Right lobe of liver (tissue), 6 donors: Measurements from ENCODE around the gene GHSR. TPM values are rescaled to one million over a fixed set of nuclear protein-coding genes. Genes with fewer than 3 reads are reported as not detected.
A peak's percentile ranks its signal among the peaks of the same experiment; 100 is the strongest.
"Not testable (repeated sequence)": the region's sequence is repeated elsewhere in the genome, so short reads cannot be mapped to it uniquely, and the experiment has no call there.

Experiments used
- ATAC-seq, 4 donors: fragments of 200-7000 bp; cut with Tn5 transposase; one replicate each; pipeline ENCODE4 v1.9.1; 2020; ENCODE audit warnings: mild to moderate bottlenecking in 4 of 4, moderate library complexity in 4 of 4
- DNase-seq, 3 donors: peaks; one replicate each; pipeline ENCODE4 v3.0.0-alpha.2; 2020
- H3K27ac ChIP-seq, 3 donors: fragments of 200-600 bp; one replicate each; pipeline ENCODE4 v1.8.0; 2022
- H3K27me3 ChIP-seq, 2 donors: fragments of 200-600 bp; one replicate each; pipeline ENCODE4 v1.8.0; 2022
- H3K36me3 ChIP-seq, 4 donors: fragments of 200-600 bp; sonication (generic) in 1 of 4; one replicate each; pipeline versions ENCODE4 v1.5.1 to v1.8.0; 2017 to 2022; ENCODE audit warnings: control low read depth in 1 of 4
- H3K4me1 ChIP-seq, 4 donors: fragments of 200-600 bp; sonication (generic) in 1 of 4; one replicate each; pipeline versions ENCODE4 v1.5.1 to v1.8.0; 2017 to 2022; ENCODE audit warnings: control low read depth in 1 of 4
- H3K4me3 ChIP-seq, 3 donors: fragments of 200-600 bp; one replicate each; pipeline ENCODE4 v1.8.0; 2022
- H3K9me3 ChIP-seq, 4 donors: fragments of 200-600 bp; sonication (generic) in 1 of 4; one replicate each; pipeline versions ENCODE4 v1.5.1 to v1.8.0; 2017 to 2022; ENCODE audit warnings: control low read depth in 1 of 4
- POLR2A ChIP-seq: fragments of 450-650 bp; IDR thresholded peaks from one replicate; pipeline ENCODE4 v1.6.1; 2017; ENCODE audit warnings: antibody characterized with exemption, mild to moderate bottlenecking
- WGBS: methylation state at CpG from one replicate; pipeline ENCODE4 v1.1.6; 2018; ENCODE audit warnings: low coverage, low lambda C conversion rate; ENCODE audit not compliant: insufficient coverage; ENCODE audit errors: missing lambda C conversion rate; 5-methylcytosine and 5-hydroxymethylcytosine counted together
- intact Hi-C, 2 donors: fragments of 100-400 bp; cut with DNase I; formaldehyde crosslinking; loops; one replicate each; pipeline versions ENCODE4 v1.11.2 to v1.14.1; 2022
- long read RNA-seq: library from polyadenylated mRNA; unstranded; transcript quantifications from one replicate; pipeline ENCODE4 v2.0.0, GENCODE V29; 2019
- total RNA-seq, 6 experiments: library from RNA; depleted of rRNA in 2 of 6; stranded (reverse); fragments of >200 nt in 2 of 6; fragmentation: NEBNext Ultra II Directional in 3 of 6; extraction: Animal tissue kit (Norgen Biotek cat#: 25700) in 3 of 6; gene quantifications; one replicate each; pipeline versions ENCODE4 v1.1.0 to v1.2.4, GENCODE V29; 2016 to 2023
- TF ChIP-seq, protein P1 (sequence below), 4 donors: fragments of 200-600 bp in 3 of 4; fragments of 450-650 bp in 1 of 4; IDR thresholded peaks; one replicate each; pipeline versions ENCODE4 v1.5.1 to v1.8.0; 2016 to 2022; ENCODE audit warnings: antibody characterized with exemption in 4 of 4, mild to moderate bottlenecking in 2 of 4
- donor health status: DM: no; HTN: yes; CAD: no.
- donor health status: DM: no; HTN: no; CAD: no.
- donor health status: DM: no; HTN: no; CAD: no.
- donor health status: DM: no; HTN: yes; CAD: no.
- donor health status: DM: no; HTN: yes; CAD: no.

Gene GHSR, protein sequence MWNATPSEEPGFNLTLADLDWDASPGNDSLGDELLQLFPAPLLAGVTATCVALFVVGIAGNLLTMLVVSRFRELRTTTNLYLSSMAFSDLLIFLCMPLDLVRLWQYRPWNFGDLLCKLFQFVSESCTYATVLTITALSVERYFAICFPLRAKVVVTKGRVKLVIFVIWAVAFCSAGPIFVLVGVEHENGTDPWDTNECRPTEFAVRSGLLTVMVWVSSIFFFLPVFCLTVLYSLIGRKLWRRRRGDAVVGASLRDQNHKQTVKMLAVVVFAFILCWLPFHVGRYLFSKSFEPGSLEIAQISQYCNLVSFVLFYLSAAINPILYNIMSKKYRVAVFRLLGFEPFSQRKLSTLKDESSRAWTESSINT
- total RNA-seq = not detected
- long read RNA-seq = 0 reads

DNA sequence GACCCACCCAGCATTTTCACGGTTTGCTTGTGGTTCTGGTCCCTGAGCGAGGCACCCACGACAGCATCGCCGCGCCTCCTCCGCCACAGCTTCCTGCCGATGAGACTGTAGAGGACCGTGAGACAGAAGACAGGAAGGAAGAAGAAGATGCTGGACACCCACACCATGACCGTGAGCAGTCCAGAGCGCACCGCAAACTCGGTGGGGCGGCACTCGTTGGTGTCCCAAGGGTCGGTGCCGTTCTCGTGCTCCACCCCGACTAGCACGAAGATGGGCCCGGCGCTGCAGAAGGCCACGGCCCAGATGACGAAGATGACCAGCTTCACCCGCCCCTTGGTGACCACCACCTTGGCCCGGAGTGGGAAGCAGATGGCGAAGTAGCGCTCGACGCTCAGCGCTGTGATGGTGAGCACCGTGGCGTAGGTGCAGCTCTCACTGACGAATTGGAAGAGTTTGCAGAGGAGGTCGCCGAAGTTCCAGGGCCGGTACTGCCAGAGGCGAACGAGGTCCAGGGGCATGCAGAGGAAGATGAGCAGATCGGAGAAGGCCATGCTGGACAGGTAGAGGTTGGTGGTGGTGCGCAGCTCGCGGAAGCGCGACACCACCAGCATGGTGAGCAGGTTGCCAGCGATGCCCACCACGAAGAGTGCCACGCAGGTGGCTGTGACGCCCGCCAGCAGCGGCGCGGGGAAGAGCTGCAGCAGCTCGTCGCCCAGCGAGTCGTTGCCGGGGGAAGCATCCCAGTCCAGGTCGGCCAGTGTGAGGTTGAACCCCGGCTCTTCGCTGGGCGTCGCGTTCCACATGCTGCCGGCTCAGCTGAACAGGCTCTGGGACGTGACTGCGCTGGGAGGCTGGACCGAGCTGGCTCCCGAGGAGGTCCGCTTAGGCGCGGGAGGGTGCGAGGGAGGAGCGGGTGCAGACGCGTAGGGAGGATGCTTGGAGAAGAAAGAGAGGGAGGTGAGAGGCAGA lies at the start of gene GHSR:
Gene GHSR, minus strand, starts transcription at position 846 of the 969 bp plus-strand sequence. Its CDS starts 43 bp downstream, at position 803.
- Histone ChIP-seq H3K4me3 (no peak within 1 kb of the TSS), H3K27me3 (peaks cover 0 to 11% of the 10 kb centered on the region in 2 donors), H3K36me3 (no peaks in the 10 kb centered on the region), H3K27ac (no peak within 1 kb of the TSS), H3K4me1 (no peaks in the 10 kb centered on the region), H3K9me3 (peaks cover 0 to 4% (median 0%) of the 10 kb centered on the region in 4 donors)
- ATAC-seq (peak in 1 of 4 donors; percentile 25), DNase-seq (peak in 1 of 3 donors; percentile 51)
- 2% methylated on average over 38 of the region's 76 CpGs for WGBS
- intact Hi-C loops = no loop called here
- no peak for TF ChIP-seq POLR2A
- TF ChIP-seq, protein P1, sequence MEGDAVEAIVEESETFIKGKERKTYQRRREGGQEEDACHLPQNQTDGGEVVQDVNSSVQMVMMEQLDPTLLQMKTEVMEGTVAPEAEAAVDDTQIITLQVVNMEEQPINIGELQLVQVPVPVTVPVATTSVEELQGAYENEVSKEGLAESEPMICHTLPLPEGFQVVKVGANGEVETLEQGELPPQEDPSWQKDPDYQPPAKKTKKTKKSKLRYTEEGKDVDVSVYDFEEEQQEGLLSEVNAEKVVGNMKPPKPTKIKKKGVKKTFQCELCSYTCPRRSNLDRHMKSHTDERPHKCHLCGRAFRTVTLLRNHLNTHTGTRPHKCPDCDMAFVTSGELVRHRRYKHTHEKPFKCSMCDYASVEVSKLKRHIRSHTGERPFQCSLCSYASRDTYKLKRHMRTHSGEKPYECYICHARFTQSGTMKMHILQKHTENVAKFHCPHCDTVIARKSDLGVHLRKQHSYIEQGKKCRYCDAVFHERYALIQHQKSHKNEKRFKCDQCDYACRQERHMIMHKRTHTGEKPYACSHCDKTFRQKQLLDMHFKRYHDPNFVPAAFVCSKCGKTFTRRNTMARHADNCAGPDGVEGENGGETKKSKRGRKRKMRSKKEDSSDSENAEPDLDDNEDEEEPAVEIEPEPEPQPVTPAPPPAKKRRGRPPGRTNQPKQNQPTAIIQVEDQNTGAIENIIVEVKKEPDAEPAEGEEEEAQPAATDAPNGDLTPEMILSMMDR (IDR thresholded peaks at IDR 0.05) = no peak

DNA sequence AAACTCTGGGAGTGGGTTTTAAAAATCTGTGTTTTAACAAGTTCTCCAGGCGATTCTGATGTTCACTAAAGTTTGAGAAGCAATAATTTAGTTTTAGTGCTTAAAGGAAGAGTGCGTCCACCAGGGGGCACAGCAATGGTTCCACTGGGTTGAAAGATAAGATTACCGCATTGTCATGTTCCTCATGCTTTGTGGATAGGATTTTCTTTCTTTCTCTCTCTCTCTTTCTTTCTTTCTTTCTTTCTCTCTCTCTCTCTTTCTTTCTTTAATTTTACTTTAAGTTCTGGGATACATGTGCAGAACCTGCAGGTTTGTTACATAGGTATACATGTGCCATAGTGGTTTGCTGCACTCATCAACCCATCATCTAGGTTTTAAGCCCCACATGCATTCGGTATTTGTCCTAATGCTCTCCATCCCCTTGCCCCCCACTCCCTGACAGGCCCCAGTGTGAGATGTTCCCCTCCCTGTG lies 42.0 kb upstream of the GHSR start:
- not testable (repeated sequence) for H3K27ac ChIP-seq, H3K27me3 ChIP-seq, H3K9me3 ChIP-seq, H3K4me1 ChIP-seq, H3K36me3 ChIP-seq, H3K4me3 ChIP-seq
- DNase-seq (peak; percentile 74 to 81 (median 77)), ATAC-seq (peak; percentile 89 to 98 (median 96))
- intact Hi-C loops = loop anchor here in 1 of 2 donors (10.0 kb wide), 1 partner anchor 115 kb away; no protein-coding TSS in a partner anchor
- TF ChIP-seq, protein P1 (IDR thresholded peaks at IDR 0.05) = peak; percentile 80 to 91 (median 82)
- WGBS = 11% methylated on average over 4 of the region's 4 CpGs

DNA sequence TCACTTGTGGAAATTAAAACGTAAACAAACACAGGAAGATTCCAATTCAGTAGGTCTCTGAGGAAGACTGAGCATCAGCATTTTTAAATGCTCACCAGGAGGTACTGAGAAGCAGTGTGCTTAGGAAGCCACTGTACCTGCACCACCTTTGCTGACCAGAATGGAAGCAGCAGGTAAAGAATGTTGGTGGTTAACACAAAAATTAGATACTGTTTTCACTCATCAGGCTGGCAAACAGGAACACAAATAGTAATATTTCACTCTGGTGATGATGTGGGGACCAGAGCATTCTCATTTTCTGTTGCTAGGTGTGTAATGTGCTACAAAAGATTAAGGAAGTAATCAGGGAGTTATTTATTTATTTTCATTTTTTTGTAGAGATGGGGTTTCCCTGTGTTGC lies 29.9 kb upstream of the GHSR start:
- ATAC-seq (no peak), DNase-seq (no peak)
- no peaks in the 10 kb centered on the region for H3K9me3 ChIP-seq
- WGBS = 40% methylated on average over 1 of the region's 1 CpG
- no peaks in the 10 kb centered on the region for H3K27me3 ChIP-seq
- H3K27ac ChIP-seq = no peak overlapping the region
- H3K4me1 ChIP-seq = no peaks in the 10 kb centered on the region
- TF ChIP-seq, protein P1 (IDR thresholded peaks at IDR 0.05) = no peak
- TF ChIP-seq POLR2A = no peak
- no peak overlapping the region for H3K4me3 ChIP-seq
- H3K36me3 ChIP-seq = no peaks in the 10 kb centered on the region
- intact Hi-C loops = no loop called here

DNA sequence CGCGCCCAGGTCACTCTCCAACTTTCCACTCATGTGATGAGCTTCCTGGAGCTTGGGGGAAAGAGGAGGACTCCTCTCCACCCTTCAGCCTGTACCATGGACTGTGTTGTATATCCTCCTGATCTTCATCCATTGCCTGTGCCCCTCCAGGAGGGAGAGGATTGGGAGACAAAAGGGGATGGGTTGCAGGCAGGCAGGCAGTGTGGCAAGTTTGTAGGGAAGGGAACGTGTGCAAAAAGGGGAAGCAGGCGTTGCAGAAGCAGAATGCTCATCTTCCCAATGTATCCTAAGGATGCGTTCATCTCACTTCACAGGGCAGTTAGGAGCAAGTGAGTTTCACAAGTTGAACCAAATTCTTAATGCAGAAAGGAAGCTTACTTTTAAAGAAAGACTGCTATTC lies 28.1 kb upstream of the GHSR start:
- Histone ChIP-seq H3K4me3 (peak overlapping the region; percentile 38 to 57 (median 40)), H3K4me1 (no peaks in the 10 kb centered on the region), H3K9me3 (no peaks in the 10 kb centered on the region), H3K27ac (peak overlapping the region; percentile 50 to 78 (median 58)), H3K27me3 (no peaks in the 10 kb centered on the region), H3K36me3 (no peaks in the 10 kb centered on the region)
- WGBS = 31% methylated on average over 3 of the region's 5 CpGs
- DNase-seq (no peak), ATAC-seq (peak; percentile 13 to 32 (median 26))
- intact Hi-C loops = no loop called here
- TF ChIP-seq POLR2A = no peak
- TF ChIP-seq, protein P1 (IDR thresholded peaks at IDR 0.05) = no peak
